GM23248 (cell line): Measurements from ENCODE around the gene ULK4. TPM values are rescaled to one million over a fixed set of nuclear protein-coding genes. Genes with fewer than 3 reads are reported as not detected.

Experiments used
- DNase-seq: peaks from one replicate; pipeline ENCODE4 v3.0.0-alpha.2; 2015
- H2AFZ ChIP-seq: fragments of 200-600 bp; sonication (generic); 2 replicates; pipeline ENCODE4 v1.6.1; 2016; ENCODE audit warnings: antibody characterized with exemption
- H3F3A ChIP-seq: fragments of 200-600 bp; sonication (generic); 2 replicates; pipeline ENCODE4 v1.6.1; 2016; ENCODE audit warnings: mild to moderate bottlenecking, antibody characterized with exemption, mixed run types; ENCODE audit not compliant: insufficient read depth
- H3K27ac ChIP-seq: fragments of 200-600 bp; sonication (generic); 2 replicates; pipeline ENCODE4 v1.5.1; 2016; ENCODE audit warnings: mild to moderate bottlenecking
- H3K27me3 ChIP-seq: fragments of 200-600 bp; sonication (generic); replicated peaks from 2 replicates; pipeline ENCODE4 v1.6.1; 2016; ENCODE audit warnings: mild to moderate bottlenecking; ENCODE audit not compliant: insufficient read depth
- H3K36me3 ChIP-seq: fragments of 200-600 bp; sonication (generic); 2 replicates; pipeline ENCODE4 v1.6.1; 2016; ENCODE audit warnings: low read depth, mild to moderate bottlenecking
- H3K4me1 ChIP-seq: fragments of 200-600 bp; sonication (generic); 2 replicates; pipeline ENCODE4 v1.6.1; 2016; ENCODE audit warnings: mild to moderate bottlenecking; ENCODE audit not compliant: insufficient read depth
- H3K4me2 ChIP-seq: fragments of 200-600 bp; sonication (generic); one replicate; pipeline ENCODE4 v1.6.1; 2016; ENCODE audit warnings: mild to moderate bottlenecking; ENCODE audit not compliant: unreplicated experiment
- H3K4me3 ChIP-seq: fragments of 200-600 bp; sonication (generic); 2 replicates; pipeline ENCODE4 v1.5.1; 2016; ENCODE audit warnings: mild to moderate bottlenecking
- H3K79me2 ChIP-seq: fragments of 200-600 bp; sonication (generic); 2 replicates; pipeline ENCODE4 v1.6.1; 2016; ENCODE audit warnings: mild to moderate bottlenecking; ENCODE audit not compliant: insufficient read depth
- H3K9ac ChIP-seq: fragments of 200-600 bp; sonication (generic); 2 replicates; pipeline ENCODE4 v1.6.1; 2016; ENCODE audit warnings: mild to moderate bottlenecking
- H3K9me2 ChIP-seq: fragments of 200-600 bp; sonication (generic); 2 replicates; pipeline ENCODE4 v1.6.1; 2016; ENCODE audit warnings: mixed run types, mild to moderate bottlenecking, moderate library complexity; ENCODE audit not compliant: insufficient read depth
- H3K9me3 ChIP-seq: fragments of 200-600 bp; sonication (generic); one replicate; pipeline ENCODE4 v1.6.1; 2017; ENCODE audit warnings: low read depth
- H4K20me1 ChIP-seq: fragments of 200-600 bp; sonication (generic); 2 replicates; pipeline ENCODE4 v1.6.0; 2016; ENCODE audit not compliant: insufficient read depth
- EZH2 ChIP-seq: fragments of 200-600 bp; sonication (generic); IDR thresholded peaks from 2 replicates; pipeline ENCODE4 v1.6.1; 2018; ENCODE audit warnings: antibody characterized with exemption, mild to moderate bottlenecking; ENCODE audit not compliant: insufficient read depth, poor library complexity, severe bottlenecking
- EZH2phosphoT487 ChIP-seq: fragments of 200-600 bp; sonication (generic); IDR thresholded peaks from 2 replicates; pipeline ENCODE4 v1.6.1; 2018; ENCODE audit warnings: antibody characterized with exemption, moderate library complexity, mild to moderate bottlenecking, low read depth; ENCODE audit not compliant: insufficient read depth
- WGBS, 2 experiments: methylation state at CpG; one replicate each; pipeline ENCODE4 v1.1.6; 2015 to 2017; ENCODE audit warnings: low lambda C conversion rate in 2 of 2, low coverage in 1 of 2; ENCODE audit errors: missing lambda C conversion rate in 2 of 2; 5-methylcytosine and 5-hydroxymethylcytosine counted together
- in situ Hi-C: fragments of 300-500 bp; cut with MboI; formaldehyde crosslinking; loops from 2 replicates; pipeline ENCODE4 v1.15.0; 2020
- polyA plus RNA-seq: library from polyadenylated mRNA; unstranded; fragments of >200 nt; fragmentation: Nextera tagmentation; extraction: Ambion mirVana; gene quantifications from 2 replicates; pipeline ENCODE4 v1.2.1, GENCODE V29; 2016
- total RNA-seq: library from RNA; depleted of rRNA; stranded (reverse); fragments of >200 nt; shearing (Covaris generic); gene quantifications from 2 replicates; pipeline ENCODE4 v1.2.3, GENCODE V29; 2014

Gene ULK4
- total and polyA plus RNA-seq, 2 experiments from 2014 or later, result 3.5 to 20.3 TPM

DNA sequence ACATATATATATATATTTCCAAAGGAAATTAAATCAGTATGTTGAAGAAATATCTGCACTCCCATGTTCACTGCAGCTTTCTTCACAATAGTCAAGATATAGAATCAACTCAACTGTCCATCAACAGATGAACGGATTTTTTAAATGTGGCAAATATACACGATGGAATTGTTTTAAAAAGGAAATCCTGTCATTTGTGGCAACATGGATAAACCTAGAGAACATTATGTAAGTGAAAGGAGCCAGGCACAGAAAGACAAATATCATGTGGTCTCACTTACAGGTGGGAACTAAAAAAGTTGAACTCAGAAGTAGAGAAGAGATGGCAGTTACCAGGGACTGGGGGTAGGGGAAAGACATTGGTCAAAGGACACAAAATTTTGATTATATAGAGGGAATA is 253.7 kb downstream of the ULK4 start:
- Histone ChIP-seq H3K9me2 (no peaks in the 10 kb centered on the region), H3K79me2 (no peaks in the 10 kb centered on the region), H3K9me3 (no peaks in the 10 kb centered on the region), H3K9ac (no peak overlapping the region), H3K36me3 (no peaks in the 10 kb centered on the region), H2AFZ (no peak overlapping the region), H3K27me3 (no peaks in the 10 kb centered on the region), H3K27ac (no peak overlapping the region), H3K4me1 (peaks cover 13% of the 10 kb centered on the region), H3F3A (peaks cover 17% of the 10 kb centered on the region), H4K20me1 (no peaks in the 10 kb centered on the region), H3K4me2 (no peak overlapping the region), H3K4me3 (no peak overlapping the region)
- 58 to 59% methylated on average over 2 of the region's 2 CpGs for WGBS, 2 experiments
- no peak for TF ChIP-seq EZH2
- no peak for TF ChIP-seq EZH2phosphoT487
- DNase-seq, result no peak
- in situ Hi-C loops, result loop anchor here (25.0 kb wide), 1 partner anchor 1121 kb away; no protein-coding TSS in a partner anchor

DNA sequence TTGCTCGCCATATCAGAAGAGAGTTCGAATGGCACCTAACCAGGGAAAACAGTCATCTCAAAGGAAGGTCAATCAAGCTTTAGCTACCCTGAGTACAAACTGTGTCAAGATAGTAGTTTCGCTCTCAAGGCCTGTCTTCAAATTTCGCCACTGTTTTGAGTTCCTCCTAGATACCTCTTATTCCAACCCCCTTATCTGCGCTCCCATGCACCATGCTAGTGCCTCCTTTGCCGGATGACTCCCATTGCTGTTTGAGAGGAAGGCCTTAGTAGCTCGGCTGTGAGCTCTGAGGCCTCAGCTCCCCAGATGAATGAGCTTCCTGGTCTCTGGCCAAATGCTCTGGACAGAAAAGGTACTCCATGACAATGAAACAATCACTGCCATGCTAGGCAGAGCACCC is 256.0 kb downstream of the ULK4 start:
- Histone ChIP-seq H3K4me2 (no peak overlapping the region), H3K79me2 (no peaks in the 10 kb centered on the region), H3K9ac (no peak overlapping the region), H3F3A (peaks cover 7% of the 10 kb centered on the region), H3K36me3 (no peaks in the 10 kb centered on the region), H4K20me1 (no peaks in the 10 kb centered on the region), H3K27ac (no peak overlapping the region), H3K27me3 (no peaks in the 10 kb centered on the region), H3K4me3 (no peak overlapping the region), H3K9me2 (no peaks in the 10 kb centered on the region), H3K9me3 (no peaks in the 10 kb centered on the region), H2AFZ (no peak overlapping the region), H3K4me1 (0 out of 2 replicates have a peak, but pooled peaks cover 4% of the 10 kb centered on the region)
- no peak for DNase-seq
- WGBS, 2 experiments, result 95 to 97% methylated on average over 7 of the region's 7 CpGs
- no peak for TF ChIP-seq EZH2phosphoT487
- no peak for TF ChIP-seq EZH2
- in situ Hi-C loops, result loop anchor here (25.0 kb wide), 1 partner anchor 1119 kb away; no protein-coding TSS in a partner anchor

- in situ Hi-C loops, result loop anchor here (25.0 kb wide), 1 partner anchor 1114 kb away; no protein-coding TSS in a partner anchor
- H3K4me2 ChIP-seq, result no peak overlapping the region
- H3K27ac ChIP-seq, result no peak overlapping the region
- no peak for TF ChIP-seq EZH2
- TF ChIP-seq EZH2phosphoT487, result no peak
- H4K20me1 ChIP-seq, result no peaks in the 10 kb centered on the region
- H3K79me2 ChIP-seq, result no peaks in the 10 kb centered on the region
- DNase-seq, result peak; percentile 5
- 0 out of 2 replicates have a peak, but pooled peaks cover 4% of the 10 kb centered on the region for H3K4me1 ChIP-seq
- no peak overlapping the region for H2AFZ ChIP-seq
- no peak overlapping the region for H3K9ac ChIP-seq
- WGBS, 2 experiments, result 97 to 100% methylated on average over 1 of the region's 1 CpG
- H3K9me2 ChIP-seq, result no peaks in the 10 kb centered on the region
- no peak overlapping the region for H3K4me3 ChIP-seq
- no peaks in the 10 kb centered on the region for H3K36me3 ChIP-seq
- H3F3A ChIP-seq, result no peaks in the 10 kb centered on the region
- no peaks in the 10 kb centered on the region for H3K27me3 ChIP-seq
- no peaks in the 10 kb centered on the region for H3K9me3 ChIP-seq
Measured at GRCh38 chr3:41701191-41701698, 260.7 kb downstream of the ULK4 start.

DNA sequence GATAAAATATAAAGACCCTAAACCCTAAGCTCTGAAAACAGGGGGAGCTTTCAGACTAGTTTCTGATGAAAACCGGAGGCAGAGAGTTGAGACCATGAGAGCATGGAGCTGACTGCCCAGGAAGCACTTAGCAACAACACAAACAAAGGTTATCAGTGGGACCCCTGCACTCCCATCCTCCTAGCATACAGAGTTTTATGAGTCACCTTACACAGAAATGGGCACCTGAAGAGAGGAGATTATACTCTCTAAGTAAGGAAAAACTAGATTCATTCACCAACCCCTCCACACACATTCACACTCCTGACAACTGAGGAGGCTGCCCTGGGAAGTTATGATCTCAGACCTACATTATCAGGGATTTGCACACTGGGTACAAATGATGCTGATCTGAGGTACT is 261.7 kb downstream of the ULK4 start:
- WGBS, 2 experiments, result 90 to 100% methylated on average over 1 of the region's 1 CpG
- Histone ChIP-seq H2AFZ (no peak overlapping the region), H3F3A (no peaks in the 10 kb centered on the region), H3K9me3 (no peaks in the 10 kb centered on the region), H3K4me3 (no peak overlapping the region), H4K20me1 (no peaks in the 10 kb centered on the region), H3K79me2 (no peaks in the 10 kb centered on the region), H3K9me2 (no peaks in the 10 kb centered on the region), H3K9ac (no peak overlapping the region), H3K27ac (no peak overlapping the region), H3K36me3 (no peaks in the 10 kb centered on the region), H3K27me3 (no peaks in the 10 kb centered on the region), H3K4me1 (0 out of 2 replicates have a peak, but pooled peaks cover 4% of the 10 kb centered on the region), H3K4me2 (no peak overlapping the region)
- DNase-seq, result no peak
- in situ Hi-C loops, result loop anchor here (25.0 kb wide), 1 partner anchor 1113 kb away; no protein-coding TSS in a partner anchor
- TF ChIP-seq EZH2phosphoT487 (no peak), EZH2 (no peak)
